Stimulated activated CD4-positive, alpha-beta T cell treated with anti-CD3 and anti-CD28 coated beads, TNF-alpha, amount 100 ng/mL, for 24 hours (primary cell): ENCODE measurements around the gene CELA3A.
"Not testable (repeated sequence)": the region's sequence is repeated elsewhere in the genome, so short reads cannot be mapped to it uniquely, and the experiment has no call there.

Experiments used
- DNase-seq, 3 experiments: peaks; one replicate each; pipeline ENCODE4 v3.0.0-alpha.2; 2020; ENCODE audit warnings: low read depth in 3 of 3

CELA3A gene

GRCh38 chr1:22001409-22001808 is at the start of gene CELA3A:
CELA3A (plus strand) TSS chr1:22001657; CDS start chr1:22001675, 18 bp downstream.
- no peak for DNase-seq

- no peak for DNase-seq
Observed at GRCh38 chr1:21952786-21953520, 48.5 kb upstream of the CELA3A start.

GRCh38 chr1:21955058-21955457 is 46.4 kb upstream of the CELA3A start:
- no peak for DNase-seq

- no peak for DNase-seq
Observed at GRCh38 chr1:21955501-21956281, 45.8 kb upstream of the CELA3A start.

- DNase-seq: peak in 1 of 3 experiments; percentile 25
Observed at GRCh38 chr1:21956720-21957552, 44.5 kb upstream of the CELA3A start.

- no peak for DNase-seq
Observed at GRCh38 chr1:21961337-21961736, 40.1 kb upstream of the CELA3A start.

- DNase-seq: no peak
Observed at GRCh38 chr1:21961799-21962198, 39.7 kb upstream of the CELA3A start.

GRCh38 chr1:21963477-21964217 is 37.8 kb upstream of the CELA3A start:
- peak; percentile 63 to 83 (median 75) for DNase-seq

GRCh38 chr1:21966247-21967000 is 35.0 kb upstream of the CELA3A start:
- DNase-seq: no peak

- DNase-seq: not testable (repeated sequence)
Observed at GRCh38 chr1:21967216-21967615, 34.2 kb upstream of the CELA3A start.

- not testable (repeated sequence) for DNase-seq
Observed at GRCh38 chr1:21969066-21969465, 32.4 kb upstream of the CELA3A start.

GRCh38 chr1:21970523-21970922 is 30.9 kb upstream of the CELA3A start:
- DNase-seq: not testable (repeated sequence)

GRCh38 chr1:21972973-21973441 is 28.4 kb upstream of the CELA3A start:
- DNase-seq: not testable (repeated sequence)

- not testable (repeated sequence) for DNase-seq
Observed at GRCh38 chr1:21973948-21974347, 27.5 kb upstream of the CELA3A start.

GRCh38 chr1:21974699-21975098 is 26.8 kb upstream of the CELA3A start:
- DNase-seq: not testable (repeated sequence)

GRCh38 chr1:21975296-21975695 is 26.2 kb upstream of the CELA3A start:
- not testable (repeated sequence) for DNase-seq

GRCh38 chr1:21976703-21977239 is 24.7 kb upstream of the CELA3A start, which contains the start of gene CELA3B:
CELA3B (plus strand) TSS chr1:21977022; CDS start chr1:21977040, 18 bp downstream.
- DNase-seq: not testable (repeated sequence)

- not testable (repeated sequence) for DNase-seq
Observed at GRCh38 chr1:21978209-21978608, 23.2 kb upstream of the CELA3A start.

GRCh38 chr1:21980515-21981220 is 20.8 kb upstream of the CELA3A start:
- DNase-seq: not testable (repeated sequence)
